Sigmoid colon (tissue), 4 donors: ENCODE results near the gene TMPRSS6.

Experiments
- CTCF ChIP-seq, 4 experiments: fragments of 450-650 bp in 3 of 4; fragments of 200-600 bp in 1 of 4; IDR thresholded peaks; one replicate each; pipeline ENCODE4 v1.5.1; 2016 to 2019; ENCODE audit warnings: antibody characterized with exemption in 4 of 4, mild to moderate bottlenecking in 3 of 4, moderate library complexity in 2 of 4
- EP300 ChIP-seq, 4 donors: sonication (generic); formaldehyde crosslinking; IDR thresholded peaks; one replicate each; pipeline ENCODE4 v1.6.1; 2017; ENCODE audit warnings: antibody characterized with exemption in 4 of 4
- POLR2AphosphoS5 ChIP-seq, 4 donors: sonication (generic); formaldehyde crosslinking; IDR thresholded peaks; one replicate each; pipeline ENCODE4 v1.6.1; 2017; ENCODE audit warnings: antibody characterized with exemption in 4 of 4

GRCh38 chr22:37137903-37138665 lies 28.6 kb upstream of the TMPRSS6 start:
- TF ChIP-seq CTCF (IDR thresholded peaks at IDR 0.05): no peak
- no peak for TF ChIP-seq POLR2AphosphoS5 (IDR thresholded peaks at IDR 0.05)
- TF ChIP-seq EP300 (IDR thresholded peaks at IDR 0.05): no peak
